Measurements from ENCODE around the gene PSMB7.

The PSMB7 gene

DNA sequence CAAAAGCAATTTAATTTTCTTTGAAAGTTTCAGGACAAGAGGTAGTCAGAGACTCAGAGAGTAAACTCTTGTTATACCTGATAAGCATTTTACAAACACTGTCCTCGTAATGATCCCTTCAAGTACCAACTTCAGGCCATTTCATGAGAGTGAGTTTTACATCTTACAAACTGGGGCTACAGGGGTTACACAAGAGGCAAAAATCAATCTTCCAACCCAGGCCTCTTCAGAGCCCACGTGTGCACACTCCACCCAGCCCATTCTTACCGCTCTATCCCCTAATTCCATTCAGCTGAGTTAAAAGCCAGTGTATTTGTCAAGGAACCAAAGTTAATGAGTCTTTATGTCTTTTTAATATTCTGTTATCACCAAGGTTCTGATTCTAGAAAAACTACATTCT, 46.5 kb downstream of the PSMB7 start:
- TF ChIP-seq, protein P1, sequence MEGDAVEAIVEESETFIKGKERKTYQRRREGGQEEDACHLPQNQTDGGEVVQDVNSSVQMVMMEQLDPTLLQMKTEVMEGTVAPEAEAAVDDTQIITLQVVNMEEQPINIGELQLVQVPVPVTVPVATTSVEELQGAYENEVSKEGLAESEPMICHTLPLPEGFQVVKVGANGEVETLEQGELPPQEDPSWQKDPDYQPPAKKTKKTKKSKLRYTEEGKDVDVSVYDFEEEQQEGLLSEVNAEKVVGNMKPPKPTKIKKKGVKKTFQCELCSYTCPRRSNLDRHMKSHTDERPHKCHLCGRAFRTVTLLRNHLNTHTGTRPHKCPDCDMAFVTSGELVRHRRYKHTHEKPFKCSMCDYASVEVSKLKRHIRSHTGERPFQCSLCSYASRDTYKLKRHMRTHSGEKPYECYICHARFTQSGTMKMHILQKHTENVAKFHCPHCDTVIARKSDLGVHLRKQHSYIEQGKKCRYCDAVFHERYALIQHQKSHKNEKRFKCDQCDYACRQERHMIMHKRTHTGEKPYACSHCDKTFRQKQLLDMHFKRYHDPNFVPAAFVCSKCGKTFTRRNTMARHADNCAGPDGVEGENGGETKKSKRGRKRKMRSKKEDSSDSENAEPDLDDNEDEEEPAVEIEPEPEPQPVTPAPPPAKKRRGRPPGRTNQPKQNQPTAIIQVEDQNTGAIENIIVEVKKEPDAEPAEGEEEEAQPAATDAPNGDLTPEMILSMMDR (conservative IDR thresholded peaks at IDR 0.05; ENCODE audit: control insufficient read depth, insufficient read depth, low read depth, low read length): no peak
- no peak overlapping the region for H3K4me3 ChIP-seq (ENCODE audit: control insufficient read depth, low read depth, low read length)

DNA sequence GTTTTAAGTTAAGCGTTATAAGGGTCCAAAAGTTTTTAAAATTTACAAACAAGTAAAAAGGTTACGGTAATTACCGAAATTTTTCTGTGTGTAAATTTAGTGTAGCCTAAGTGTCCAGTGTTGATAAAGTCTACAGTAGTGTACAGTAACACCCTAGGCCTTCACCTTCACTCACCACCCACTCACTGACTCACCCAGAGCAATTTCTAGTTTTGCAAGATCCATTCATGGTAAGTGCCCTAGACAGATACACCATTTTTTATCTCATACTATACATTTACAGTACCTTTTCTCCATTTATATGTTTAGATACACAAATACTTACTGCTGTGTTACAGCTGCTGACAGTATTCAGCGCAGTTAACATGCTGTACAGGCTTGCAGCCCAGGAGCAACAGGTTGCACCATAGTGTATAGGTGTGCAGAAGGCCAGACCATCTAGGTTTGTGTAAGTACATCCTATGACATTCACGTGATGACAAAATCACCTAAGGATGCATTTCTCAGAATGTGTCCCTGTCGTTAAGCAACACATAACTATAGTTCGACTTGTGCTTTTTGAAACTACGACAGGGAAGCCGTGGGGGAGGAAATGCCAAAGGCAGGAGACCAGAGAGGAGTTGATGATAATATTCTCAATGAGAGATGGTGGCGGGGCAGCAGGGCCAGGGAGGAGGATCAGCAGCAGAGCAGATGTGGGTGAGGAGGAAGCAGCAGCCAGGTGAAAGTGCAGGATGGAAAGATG, 48.6 kb downstream of the PSMB7 start:
- TF ChIP-seq, protein P1 (conservative IDR thresholded peaks at IDR 0.05; ENCODE audit: control insufficient read depth, insufficient read depth, low read depth, low read length): no peak
- peak; percentile 73 for DNase-seq (ENCODE audit: low read depth)
- no peak overlapping the region for H3K4me3 ChIP-seq (ENCODE audit: control insufficient read depth, low read depth, low read length)

More for the DNA sequence above, 46.5 kb downstream of the PSMB7 start:
- DNase-seq (ENCODE audit: low read depth): no peak

DNA sequence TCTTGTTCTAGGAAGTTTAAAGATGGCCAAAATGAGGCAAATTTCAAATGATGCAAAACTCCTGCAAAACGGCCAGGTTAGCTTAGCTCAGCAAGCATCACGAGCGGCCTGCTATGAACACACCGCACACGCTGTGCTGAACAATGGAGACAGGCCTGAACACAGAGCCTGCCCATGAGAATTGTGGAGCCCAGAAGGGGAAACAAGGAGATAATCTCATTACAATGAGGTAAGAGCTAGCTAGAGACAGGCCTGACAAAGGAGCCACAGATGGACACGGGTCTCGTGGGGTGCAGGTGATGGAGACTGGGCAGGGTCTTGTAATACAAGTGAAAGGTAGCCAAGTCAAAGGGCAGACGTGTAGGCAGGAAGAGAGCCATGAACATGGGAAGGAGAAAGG, 50.2 kb downstream of the PSMB7 start:
- H3K4me3 ChIP-seq (ENCODE audit: control insufficient read depth, low read depth, low read length): no peak overlapping the region
- TF ChIP-seq, protein P1 (conservative IDR thresholded peaks at IDR 0.05; ENCODE audit: control insufficient read depth, insufficient read depth, low read depth, low read length): no peak
- no peak for DNase-seq (ENCODE audit: low read depth)

DNA sequence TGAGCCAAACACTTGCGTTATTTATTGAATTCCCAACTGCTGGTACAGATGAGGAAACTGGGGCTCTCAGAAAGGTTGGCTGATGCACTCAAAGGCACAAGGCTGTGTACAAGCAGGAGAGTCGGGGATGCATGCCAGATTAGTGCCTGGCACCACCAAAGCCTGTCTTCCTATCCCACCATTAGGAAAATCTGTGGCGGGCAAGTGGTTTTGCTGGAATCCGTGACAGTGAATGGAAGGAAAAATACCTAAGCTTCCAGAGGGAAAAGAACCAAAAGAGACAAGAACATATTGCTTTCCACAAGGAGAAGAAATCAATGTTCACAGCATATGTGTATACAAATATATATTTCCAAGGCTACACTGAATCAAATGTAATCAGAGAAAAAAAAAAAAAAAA, 51.1 kb downstream of the PSMB7 start:
- TF ChIP-seq, protein P1 (conservative IDR thresholded peaks at IDR 0.05; ENCODE audit: control insufficient read depth, insufficient read depth, low read depth, low read length): no peak
- no peak for DNase-seq (ENCODE audit: low read depth)
- no peak overlapping the region for H3K4me3 ChIP-seq (ENCODE audit: control insufficient read depth, low read depth, low read length)

DNA sequence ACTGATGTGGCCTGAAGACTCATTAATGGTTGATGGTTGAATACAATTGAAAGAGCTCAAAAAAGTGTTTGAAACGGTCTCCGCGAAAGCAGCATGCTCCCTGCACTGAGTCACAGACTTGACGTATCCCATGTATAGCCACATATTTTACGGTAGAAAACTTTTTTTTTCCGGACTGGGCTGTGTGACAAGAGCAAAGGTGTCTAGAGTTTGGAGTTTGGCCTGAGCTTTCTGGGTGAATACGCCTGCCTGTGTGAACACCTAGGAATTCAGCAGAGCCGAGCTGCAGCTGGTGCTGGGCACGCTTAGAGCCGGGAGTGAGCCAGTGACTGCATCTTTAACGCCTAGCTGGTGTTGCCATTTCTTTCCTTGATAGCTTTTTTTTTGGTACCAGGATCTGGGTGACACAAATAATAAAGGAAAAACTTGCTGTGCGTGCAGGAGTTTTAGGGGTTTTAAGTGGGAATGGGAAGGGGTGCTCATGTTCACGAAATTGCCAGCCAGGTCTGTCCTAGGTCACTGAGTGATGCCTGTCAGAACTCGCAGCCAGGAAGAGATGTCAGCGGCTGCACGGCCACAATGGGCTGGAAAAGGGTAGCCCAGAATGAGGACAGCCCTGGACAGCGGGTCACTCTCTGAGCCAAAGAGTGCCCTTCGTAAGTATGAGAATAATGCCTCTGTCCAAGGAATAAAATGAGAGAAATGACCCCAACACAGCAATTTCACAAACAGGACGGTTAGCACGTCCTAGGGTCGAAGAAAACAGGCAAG, 51.7 kb downstream of the PSMB7 start:
- no peak for DNase-seq (ENCODE audit: low read depth)
- no peak overlapping the region for H3K4me3 ChIP-seq (ENCODE audit: control insufficient read depth, low read depth, low read length)

DNA sequence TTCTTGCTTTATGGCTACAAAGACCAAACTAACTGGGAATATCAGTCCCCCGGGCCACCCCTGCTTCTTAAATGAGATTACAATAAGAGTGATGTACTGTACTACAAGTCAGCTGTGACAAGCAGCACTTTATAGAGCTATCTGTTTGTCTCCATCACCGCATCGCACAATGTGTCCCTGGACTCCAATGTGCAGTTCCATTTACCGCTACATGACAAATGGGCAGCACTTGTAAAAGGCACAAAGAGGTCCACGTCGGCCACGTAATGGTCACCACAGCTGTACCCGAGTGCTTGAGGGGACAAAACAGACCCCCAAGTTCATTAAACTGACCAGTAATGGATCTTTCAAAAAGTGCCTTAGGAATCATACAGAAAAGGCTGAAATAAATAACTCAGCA, 54.1 kb downstream of the PSMB7 start:
- TF ChIP-seq, protein P1 (conservative IDR thresholded peaks at IDR 0.05; ENCODE audit: control insufficient read depth, insufficient read depth, low read depth, low read length): no peak
- no peak for DNase-seq (ENCODE audit: low read depth)
- no peak overlapping the region for H3K4me3 ChIP-seq (ENCODE audit: control insufficient read depth, low read depth, low read length)

More for the DNA sequence above, 51.7 kb downstream of the PSMB7 start:
- TF ChIP-seq, protein P1 (conservative IDR thresholded peaks at IDR 0.05; ENCODE audit: control insufficient read depth, insufficient read depth, low read depth, low read length): no peak
